Cardiac muscle cell (in vitro differentiated cells and primary cell): ENCODE results near the gene PARP16. TPM values are rescaled to one million over a fixed set of nuclear protein-coding genes. Genes with fewer than 3 reads are reported as not detected.

Experiments used
- DNase-seq, 2 donors: peaks; one replicate each; pipeline versions ENCODE4 v3.0.0 to v3.0.0-alpha.2; 2010 to 2017; ENCODE audit warnings: low read depth in 1 of 2, low spot score in 1 of 2
- H3K27ac ChIP-seq: fragments of 200-600 bp; sonication (generic); 2 replicates; pipeline ENCODE4 v1.5.1; 2016
- H3K27me3 ChIP-seq: fragments of 200-600 bp; sonication (generic); 2 replicates; pipeline ENCODE4 v1.6.0; 2016; ENCODE audit warnings: control low read depth
- H3K36me3 ChIP-seq: fragments of 200-600 bp; sonication (generic); 2 replicates; pipeline ENCODE4 v1.5.1; 2016; ENCODE audit warnings: control low read depth
- H3K4me1 ChIP-seq: fragments of 200-600 bp; sonication (generic); 2 replicates; pipeline ENCODE4 v1.8.1; 2017; ENCODE audit warnings: low read depth, mild to moderate bottlenecking, mixed run types
- H3K4me3 ChIP-seq: fragments of 200-600 bp; sonication (generic); 2 replicates; pipeline ENCODE4 v1.5.1; 2016; ENCODE audit warnings: mild to moderate bottlenecking
- H3K9me3 ChIP-seq: fragments of 200-600 bp; sonication (generic); 2 replicates; pipeline ENCODE4 v1.5.1; 2017; ENCODE audit warnings: low read depth, mild to moderate bottlenecking, control low read depth
- polyA plus RNA-seq: library from polyadenylated mRNA; unstranded; fragments of >200 nt; fragmentation: Nextera tagmentation; extraction: Ambion mirVana; gene quantifications from 2 replicates; pipeline ENCODE4 v1.2.1, GENCODE V29; 2016
- total RNA-seq: library from RNA; depleted of rRNA; stranded (reverse); fragments of >200 nt; gene quantifications from 2 replicates; pipeline ENCODE4 v1.2.3, GENCODE V29; 2016
- TF ChIP-seq, protein P1 (sequence below): IDR thresholded peaks from 2 replicates; pipeline ENCODE4 v1.5.1; 2012; ENCODE audit warnings: low read depth, mild to moderate bottlenecking, low read length

PARP16 gene
- total and polyA plus RNA-seq, 2 experiments from 2014 or later = 14.2 to 16.9 TPM

GRCh38 chr15:65222891-65223290, 63.8 kb downstream of the PARP16 start:
- H3K36me3 ChIP-seq = no peaks in the 10 kb centered on the region

DNA sequence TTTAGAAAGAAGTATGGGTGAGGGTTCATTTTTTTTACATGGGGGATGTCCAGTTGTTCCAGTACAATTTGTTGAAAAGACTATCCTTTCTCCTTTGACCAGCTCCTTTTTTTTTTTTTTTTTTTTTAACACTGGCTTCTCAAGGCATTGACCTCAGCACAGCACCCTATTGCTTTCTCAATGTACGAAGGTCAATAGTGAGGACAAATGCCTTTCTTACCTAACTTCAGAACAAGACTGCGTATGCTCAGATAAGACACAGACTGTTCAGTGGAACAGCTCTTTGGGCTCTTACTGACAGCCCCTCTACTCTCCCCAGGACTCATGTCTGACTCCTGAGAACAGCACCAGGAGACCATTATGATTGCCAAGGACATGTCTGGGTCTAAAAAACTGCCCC, 65.0 kb downstream of the PARP16 start:
- Histone ChIP-seq H3K4me3 (no peak overlapping the region), H3K9me3 (no peaks in the 10 kb centered on the region), H3K4me1 (peaks cover 8% of the 10 kb centered on the region), H3K36me3 (no peaks in the 10 kb centered on the region), H3K27ac (no peak overlapping the region), H3K27me3 (no peaks in the 10 kb centered on the region)
- TF ChIP-seq, protein P1, sequence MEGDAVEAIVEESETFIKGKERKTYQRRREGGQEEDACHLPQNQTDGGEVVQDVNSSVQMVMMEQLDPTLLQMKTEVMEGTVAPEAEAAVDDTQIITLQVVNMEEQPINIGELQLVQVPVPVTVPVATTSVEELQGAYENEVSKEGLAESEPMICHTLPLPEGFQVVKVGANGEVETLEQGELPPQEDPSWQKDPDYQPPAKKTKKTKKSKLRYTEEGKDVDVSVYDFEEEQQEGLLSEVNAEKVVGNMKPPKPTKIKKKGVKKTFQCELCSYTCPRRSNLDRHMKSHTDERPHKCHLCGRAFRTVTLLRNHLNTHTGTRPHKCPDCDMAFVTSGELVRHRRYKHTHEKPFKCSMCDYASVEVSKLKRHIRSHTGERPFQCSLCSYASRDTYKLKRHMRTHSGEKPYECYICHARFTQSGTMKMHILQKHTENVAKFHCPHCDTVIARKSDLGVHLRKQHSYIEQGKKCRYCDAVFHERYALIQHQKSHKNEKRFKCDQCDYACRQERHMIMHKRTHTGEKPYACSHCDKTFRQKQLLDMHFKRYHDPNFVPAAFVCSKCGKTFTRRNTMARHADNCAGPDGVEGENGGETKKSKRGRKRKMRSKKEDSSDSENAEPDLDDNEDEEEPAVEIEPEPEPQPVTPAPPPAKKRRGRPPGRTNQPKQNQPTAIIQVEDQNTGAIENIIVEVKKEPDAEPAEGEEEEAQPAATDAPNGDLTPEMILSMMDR = no peak
- no peak for DNase-seq

More at GRCh38 chr15:65222891-65223290, 63.8 kb downstream of the PARP16 start:
- peaks cover 8% of the 10 kb centered on the region for H3K4me1 ChIP-seq
- no peak for DNase-seq
- TF ChIP-seq, protein P1 = no peak
- no peaks in the 10 kb centered on the region for H3K9me3 ChIP-seq
- H3K27ac ChIP-seq = no peak overlapping the region
- no peaks in the 10 kb centered on the region for H3K27me3 ChIP-seq
- H3K4me3 ChIP-seq = no peak overlapping the region

GRCh38 chr15:65219137-65219536, 67.5 kb downstream of the PARP16 start:
- Histone ChIP-seq H3K9me3 (no peaks in the 10 kb centered on the region), H3K4me1 (peaks cover 8% of the 10 kb centered on the region), H3K27me3 (no peaks in the 10 kb centered on the region), H3K36me3 (no peaks in the 10 kb centered on the region), H3K4me3 (no peak overlapping the region), H3K27ac (no peak overlapping the region)
- TF ChIP-seq, protein P1 = no peak
- no peak for DNase-seq

GRCh38 chr15:65217526-65218482, 68.9 kb downstream of the PARP16 start:
- Histone ChIP-seq H3K27me3 (no peaks in the 10 kb centered on the region), H3K27ac (no peak overlapping the region), H3K36me3 (no peaks in the 10 kb centered on the region), H3K4me1 (peaks cover 8% of the 10 kb centered on the region), H3K9me3 (no peaks in the 10 kb centered on the region), H3K4me3 (no peak overlapping the region)
- no peak for DNase-seq
- TF ChIP-seq, protein P1 = no peak

GRCh38 chr15:65215496-65215895, 71.2 kb downstream of the PARP16 start:
- Histone ChIP-seq H3K36me3 (no peaks in the 10 kb centered on the region), H3K27me3 (no peaks in the 10 kb centered on the region), H3K9me3 (no peaks in the 10 kb centered on the region), H3K4me3 (no peak overlapping the region), H3K27ac (no peak overlapping the region), H3K4me1 (peaks cover 15% of the 10 kb centered on the region)
- DNase-seq = no peak
- TF ChIP-seq, protein P1 = no peak
